DOHH2 (cell line): ENCODE data around the gene DOCK4.

ENCODE experiments used
- EZH2phosphoT487 ChIP-seq: fragments of 200-600 bp; sonication (generic); IDR thresholded peaks from 2 replicates; pipeline ENCODE4 v1.6.1; 2017; ENCODE audit warnings: borderline replicate concordance, mild to moderate bottlenecking, antibody characterized with exemption, low read length, moderate library complexity, mixed read lengths
- TF ChIP-seq, protein P1 (sequence below): fragments of 200-600 bp; sonication (generic); IDR thresholded peaks from one replicate; pipeline ENCODE4 v1.5.1; 2014; ENCODE audit warnings: antibody characterized with exemption, mild to moderate bottlenecking, low read depth, low read length; ENCODE audit not compliant: poor library complexity, severe bottlenecking

- TF ChIP-seq, protein P1, sequence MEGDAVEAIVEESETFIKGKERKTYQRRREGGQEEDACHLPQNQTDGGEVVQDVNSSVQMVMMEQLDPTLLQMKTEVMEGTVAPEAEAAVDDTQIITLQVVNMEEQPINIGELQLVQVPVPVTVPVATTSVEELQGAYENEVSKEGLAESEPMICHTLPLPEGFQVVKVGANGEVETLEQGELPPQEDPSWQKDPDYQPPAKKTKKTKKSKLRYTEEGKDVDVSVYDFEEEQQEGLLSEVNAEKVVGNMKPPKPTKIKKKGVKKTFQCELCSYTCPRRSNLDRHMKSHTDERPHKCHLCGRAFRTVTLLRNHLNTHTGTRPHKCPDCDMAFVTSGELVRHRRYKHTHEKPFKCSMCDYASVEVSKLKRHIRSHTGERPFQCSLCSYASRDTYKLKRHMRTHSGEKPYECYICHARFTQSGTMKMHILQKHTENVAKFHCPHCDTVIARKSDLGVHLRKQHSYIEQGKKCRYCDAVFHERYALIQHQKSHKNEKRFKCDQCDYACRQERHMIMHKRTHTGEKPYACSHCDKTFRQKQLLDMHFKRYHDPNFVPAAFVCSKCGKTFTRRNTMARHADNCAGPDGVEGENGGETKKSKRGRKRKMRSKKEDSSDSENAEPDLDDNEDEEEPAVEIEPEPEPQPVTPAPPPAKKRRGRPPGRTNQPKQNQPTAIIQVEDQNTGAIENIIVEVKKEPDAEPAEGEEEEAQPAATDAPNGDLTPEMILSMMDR: no peak
- no peak for TF ChIP-seq EZH2phosphoT487
Measured at GRCh38 chr7:112010109-112010508, 196.1 kb downstream of the DOCK4 start.
